IMR-90 (cell line): Measurements from ENCODE around the gene CDC42BPA. TPM values are rescaled to one million over a fixed set of nuclear protein-coding genes. Genes with fewer than 3 reads are reported as not detected.

Experiments
- ATAC-seq: fragments of 200-7000 bp; cut with Tn5 transposase; 2 replicates; pipeline ENCODE4 v1.9.1; 2020; ENCODE audit warnings: low read depth, mild to moderate bottlenecking, moderate library complexity
- BruUV-seq: library from RNA; stranded (reverse); fragments of 400-500 nt; replicated peaks from 2 replicates; lab custom pipeline; 2021; lab: Mats Ljungman, UMichigan
- CTCF ChIA-PET: fragments of 300-600 bp; formaldehyde crosslinking; extraction: SDS; loops from one replicate; lab custom pipeline; 2021; ENCODE audit warnings: antibody characterized with exemption; lab: Yijun Ruan, JAX
- POLR2A ChIA-PET: fragments of 300-600 bp; sonication (Branson Sonifier 250); formaldehyde crosslinking; loops from one replicate; lab custom pipeline; 2022; ENCODE audit warnings: antibody characterized with exemption; ENCODE audit not compliant: unreplicated experiment; lab: Charles Lee
- DNase-seq: peaks from one replicate; pipeline ENCODE4 v3.0.0; 2013
- H2AFZ ChIP-seq: replicated peaks from 2 replicates; pipeline ENCODE3; 2013; ENCODE audit warnings: low read length, mild to moderate bottlenecking; ENCODE audit not compliant: poor library complexity
- H2AK5ac ChIP-seq: 2 replicates; pipeline ENCODE4 v1.6.1; 2013; ENCODE audit warnings: low read depth, low read length, inconsistent platforms
- H2AK9ac ChIP-seq: replicated peaks from 2 replicates; pipeline ENCODE3; 2013; ENCODE audit warnings: mild to moderate bottlenecking, low read depth, low read length, moderate library complexity; ENCODE audit not compliant: poor library complexity
- H2BK120ac ChIP-seq: 2 replicates; pipeline ENCODE4 v1.6.1; 2013; ENCODE audit warnings: low read depth, low read length, inconsistent platforms
- H2BK15ac ChIP-seq: 3 replicates; pipeline ENCODE4 v1.6.1; 2013; ENCODE audit warnings: low read depth, low read length, inconsistent platforms
- H2BK20ac ChIP-seq: 2 replicates; pipeline ENCODE4 v1.6.1; 2013; ENCODE audit warnings: low read depth, mild to moderate bottlenecking, inconsistent platforms, low read length, moderate library complexity
- H2BK5ac ChIP-seq: 2 replicates; pipeline ENCODE4 v1.6.1; 2013; ENCODE audit warnings: mild to moderate bottlenecking, low read depth, low read length, inconsistent platforms; ENCODE audit not compliant: poor library complexity, severe bottlenecking
- H3K14ac ChIP-seq: replicated peaks from 2 replicates; pipeline ENCODE4 v1.6.1; 2013; ENCODE audit warnings: low read depth, low read length, inconsistent platforms
- H3K18ac ChIP-seq: 2 replicates; pipeline ENCODE4 v1.6.1; 2013; ENCODE audit warnings: low read depth, low read length, control low read depth
- H3K23ac ChIP-seq: 2 replicates; pipeline ENCODE4 v1.6.1; 2013; ENCODE audit warnings: low read depth, low read length, inconsistent platforms
- H3K27ac ChIP-seq: 2 replicates; pipeline ENCODE4 v1.5.1; 2013; ENCODE audit warnings: mild to moderate bottlenecking, control low read depth, low read length; ENCODE audit not compliant: insufficient read depth
- H3K27me3 ChIP-seq: 2 replicates; pipeline ENCODE4 v1.6.1; 2013; ENCODE audit warnings: low read length; ENCODE audit not compliant: control insufficient read depth, insufficient read depth
- H3K36me3 ChIP-seq: 2 replicates; pipeline ENCODE4 v1.6.1; 2013; ENCODE audit warnings: low read length, mixed read lengths; ENCODE audit not compliant: control insufficient read depth, insufficient read depth
- H3K4ac ChIP-seq: 2 replicates; pipeline ENCODE4 v1.6.1; 2013; ENCODE audit warnings: low read depth, low read length, inconsistent platforms
- H3K4me1 ChIP-seq: 2 replicates; pipeline ENCODE4 v1.6.1; 2013; ENCODE audit warnings: low read length, mixed read lengths; ENCODE audit not compliant: control insufficient read depth, insufficient read depth
- H3K4me2 ChIP-seq: 2 replicates; pipeline ENCODE4 v1.6.1; 2013; ENCODE audit warnings: low read depth, mild to moderate bottlenecking, control low read depth, low read length, moderate library complexity
- H3K4me3 ChIP-seq: 2 replicates; pipeline ENCODE4 v1.5.1; 2013; ENCODE audit warnings: low read depth, mild to moderate bottlenecking, control low read depth, low read length, moderate library complexity; ENCODE audit not compliant: insufficient read depth
- H3K56ac ChIP-seq: 2 replicates; pipeline ENCODE4 v1.6.1; 2013; ENCODE audit warnings: low read length, inconsistent platforms; ENCODE audit not compliant: insufficient read depth; ENCODE audit errors: extremely low read depth
- H3K79me1 ChIP-seq, 2 experiments: 2 replicates each; pipeline ENCODE4 v1.6.1; 2013; ENCODE audit warnings: low read length in 2 of 2, inconsistent platforms in 1 of 2, low read depth in 1 of 2
- H3K9ac ChIP-seq: 2 replicates; pipeline ENCODE4 v1.6.1; 2013; ENCODE audit warnings: low read depth, low read length, control low read depth
- H3K9me1 ChIP-seq: 2 replicates; pipeline ENCODE4 v1.6.1; 2013; ENCODE audit warnings: low read length, inconsistent platforms; ENCODE audit not compliant: insufficient read depth
- H3K9me3 ChIP-seq: 2 replicates; pipeline ENCODE4 v1.6.1; 2013; ENCODE audit warnings: low read length; ENCODE audit not compliant: control insufficient read depth, insufficient read depth
- H4K20me1 ChIP-seq: 2 replicates; pipeline ENCODE4 v1.6.1; 2013; ENCODE audit warnings: low read length, inconsistent platforms; ENCODE audit not compliant: insufficient read depth
- H4K5ac ChIP-seq: 2 replicates; pipeline ENCODE4 v1.6.1; 2013; ENCODE audit warnings: mild to moderate bottlenecking, low read depth, low read length, control low read depth
- H4K8ac ChIP-seq, 2 experiments: 2 replicates each; pipeline ENCODE4 v1.6.1; 2013; ENCODE audit warnings: low read depth in 2 of 2, low read length in 2 of 2, control low read depth in 1 of 2, inconsistent platforms in 1 of 2
- H4K91ac ChIP-seq: 2 replicates; pipeline ENCODE4 v1.6.1; 2013; ENCODE audit warnings: low read depth, low read length, inconsistent platforms; ENCODE audit not compliant: insufficient read depth
- BHLHE40 ChIP-seq: fragments of 150-350 bp; IDR thresholded peaks from 2 replicates; pipeline ENCODE4 v1.6.1; 2016; ENCODE audit warnings: mild to moderate bottlenecking, low read depth, low read length
- CEBPB ChIP-seq: IDR thresholded peaks from 2 replicates; pipeline ENCODE4 v1.6.1; 2012; ENCODE audit warnings: low read depth, low read length, improper control_type of control experiment
- CHD1 ChIP-seq: IDR thresholded peaks from 2 replicates; pipeline ENCODE4 v1.6.1; 2012; ENCODE audit warnings: low read depth, low read length, improper control_type of control experiment
- CTCF ChIP-seq: conservative IDR thresholded peaks from 2 replicates; pipeline ENCODE4 v1.5.1; 2012; ENCODE audit warnings: mild to moderate bottlenecking, low read depth, low read length, improper control_type of control experiment
- FOS ChIP-seq: fragments of 150-350 bp; IDR thresholded peaks from 2 replicates; pipeline ENCODE4 v1.6.1; 2016; ENCODE audit warnings: low read depth, low read length
- MAZ ChIP-seq: IDR thresholded peaks from 2 replicates; pipeline ENCODE4 v1.6.1; 2012; ENCODE audit warnings: low read depth, mild to moderate bottlenecking, low read length, improper control_type of control experiment, moderate library complexity, borderline replicate concordance
- MXI1 ChIP-seq: IDR thresholded peaks from 2 replicates; pipeline ENCODE4 v1.6.1; 2012; ENCODE audit warnings: low read depth, mild to moderate bottlenecking, low read length, moderate library complexity, borderline replicate concordance
- POLR2A ChIP-seq: IDR thresholded peaks from 2 replicates; pipeline ENCODE4 v1.6.1; 2012; ENCODE audit warnings: mild to moderate bottlenecking, low read depth, low read length
- RAD21 ChIP-seq: IDR thresholded peaks from 2 replicates; pipeline ENCODE4 v1.6.1; 2012; ENCODE audit warnings: low read length, improper control_type of control experiment
- RCOR1 ChIP-seq: IDR thresholded peaks from 2 replicates; pipeline ENCODE4 v1.6.1; 2012; ENCODE audit warnings: mild to moderate bottlenecking, low read length, improper control_type of control experiment; ENCODE audit not compliant: insufficient replicate concordance
- RFX5 ChIP-seq: IDR thresholded peaks from 2 replicates; pipeline ENCODE4 v1.8.0; 2012; ENCODE audit warnings: low read depth, mild to moderate bottlenecking, low read length, moderate library complexity
- SMC3 ChIP-seq: fragments of 150-350 bp; IDR thresholded peaks from 2 replicates; pipeline ENCODE4 v1.6.1; 2016; ENCODE audit warnings: low read depth, mild to moderate bottlenecking, antibody characterized with exemption, low read length, moderate library complexity
- WGBS, 2 experiments: methylation state at CpG; one replicate each; pipeline versions ENCODE4 v1.1.5 to v1.1.7; 2013; ENCODE audit warnings: missing lambda C conversion rate in 2 of 2; ENCODE audit not compliant: insufficient read length in 1 of 2; ENCODE audit errors: extremely low coverage in 2 of 2; 5-methylcytosine and 5-hydroxymethylcytosine counted together
- dilution Hi-C: fragments of 300-500 bp; cut with HindIII; formaldehyde crosslinking; loops from one replicate; pipeline ENCODE4 v1.14.3; 2018; ENCODE audit warnings: low sequenced_read_pairs; ENCODE audit not compliant: unreplicated experiment
- in situ Hi-C: fragments of 300-500 bp; cut with MboI; formaldehyde crosslinking; loops from 3 replicates; pipeline ENCODE4 v1.14.3; 2019; ENCODE audit warnings: low sequenced_read_pairs, inconsistent platforms, mixed read lengths
- intact Hi-C: fragments of 100-400 bp; cut with micrococcal nuclease; formaldehyde crosslinking; loops from 2 replicates; pipeline ENCODE4 v1.10.0; 2022
- polyA plus RNA-seq, 3 experiments: library from polyadenylated mRNA; depleted of rRNA; stranded (reverse); fragments of >200 nt; gene quantifications; 2 replicates each; pipeline ENCODE4 v1.2.3, GENCODE V29; 2012; ENCODE audit warnings: low replicate concordance in 1 of 3
- total RNA-seq: library from RNA; depleted of rRNA; stranded (reverse); fragments of >200 nt; gene quantifications from 2 replicates; pipeline ENCODE4 v1.2.3, GENCODE V29; 2012

The CDC42BPA gene
- total and polyA plus RNA-seq, 2 of the 4 experiments (the other 2 are of a cell fraction), result 9.4 to 27.8 TPM

GRCh38 chr1:227010645-227011044 lies 307.6 kb downstream of the CDC42BPA start:
- Histone ChIP-seq H2AFZ (no peak overlapping the region), H4K20me1 (no peaks in the 10 kb centered on the region), H3K14ac (no peak overlapping the region), H3K36me3 (peaks cover 6% of the 10 kb centered on the region; the same call in 1 of the 2 replicates), H2BK15ac (no peak overlapping the region), H3K4me1 (no peaks in the 10 kb centered on the region), H3K27ac (no peak overlapping the region), H4K91ac (no peak overlapping the region), H3K9ac (no peak overlapping the region), H3K23ac (no peak overlapping the region), H2BK120ac (no peak overlapping the region), H4K5ac (no peak overlapping the region), H3K9me3 (no peaks in the 10 kb centered on the region), H3K4me3 (no peak overlapping the region), H2BK5ac (no peak overlapping the region), H3K4ac (no peak overlapping the region), H3K79me1 (no peaks in the 10 kb centered on the region; a peak in 1 of 4 replicates), H2AK9ac (no peak overlapping the region), H3K9me1 (0 out of 2 replicates have a peak, but pooled peaks cover 4% of the 10 kb centered on the region), H3K27me3 (no peaks in the 10 kb centered on the region), H2AK5ac (no peak overlapping the region), H4K8ac (no peak overlapping the region), H2BK20ac (no peak overlapping the region), H3K4me2 (no peak overlapping the region), H3K18ac (no peak overlapping the region), H3K56ac (no peak overlapping the region)
- ChIA-PET CTCF (interaction anchor here (1.2 kb wide), 1 partner anchor 13 kb away, joined by 3 read pairs; no protein-coding TSS in a partner anchor), POLR2A (no interaction called here)
- dilution Hi-C loops (no loop called here), in situ Hi-C loops (no loop called here), intact Hi-C loops (loop anchor here (5.0 kb wide), 1 partner anchor 427 kb away; no protein-coding TSS in a partner anchor)
- no CpG with 5 or more reads among the region's 5 CpGs for WGBS, 2 experiments
- DNase-seq, result no peak
- ATAC-seq, result no peak
- no peak for TF ChIP-seq POLR2A
- TF ChIP-seq BHLHE40, result no peak
- no peak for TF ChIP-seq RFX5
- no peak for TF ChIP-seq MXI1
- no peak for TF ChIP-seq SMC3
- no peak for TF ChIP-seq MAZ
- TF ChIP-seq RAD21, result no peak
- TF ChIP-seq CHD1, result no peak
- TF ChIP-seq CEBPB, result no peak
- TF ChIP-seq FOS, result no peak
- no peak for TF ChIP-seq RCOR1
- no peak for TF ChIP-seq CTCF
- BruUV-seq, result no TSS peak
